Measurements from ENCODE around the gene MYBPC3.
A peak's percentile ranks its signal among the peaks of the same experiment; 100 is the strongest.
"Not testable (repeated sequence)": the region's sequence is repeated elsewhere in the genome, so short reads cannot be mapped to it uniquely, and the experiment has no call there.

The MYBPC3 gene

DNA sequence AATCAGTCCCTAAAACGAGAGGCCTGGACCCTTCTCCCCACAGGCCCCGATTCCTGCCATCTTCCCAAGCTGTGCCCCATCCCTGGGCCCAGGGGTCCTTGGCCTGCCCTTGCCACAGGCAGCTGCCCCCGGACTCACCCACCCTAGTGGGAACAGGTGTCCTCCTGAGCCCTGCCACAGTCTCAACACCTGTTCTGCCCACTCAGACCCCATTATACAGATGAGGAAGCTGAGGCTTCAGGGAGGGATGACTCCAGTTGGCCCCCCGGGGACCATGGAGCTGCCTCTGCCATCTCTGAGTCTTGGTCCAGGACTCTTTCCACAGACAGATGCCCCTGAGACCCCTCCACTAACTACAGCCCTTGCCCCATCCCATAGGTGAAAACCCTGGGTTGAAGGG, 15.9 kb downstream of the MYBPC3 start:
- DNase-seq, result no peak

DNA sequence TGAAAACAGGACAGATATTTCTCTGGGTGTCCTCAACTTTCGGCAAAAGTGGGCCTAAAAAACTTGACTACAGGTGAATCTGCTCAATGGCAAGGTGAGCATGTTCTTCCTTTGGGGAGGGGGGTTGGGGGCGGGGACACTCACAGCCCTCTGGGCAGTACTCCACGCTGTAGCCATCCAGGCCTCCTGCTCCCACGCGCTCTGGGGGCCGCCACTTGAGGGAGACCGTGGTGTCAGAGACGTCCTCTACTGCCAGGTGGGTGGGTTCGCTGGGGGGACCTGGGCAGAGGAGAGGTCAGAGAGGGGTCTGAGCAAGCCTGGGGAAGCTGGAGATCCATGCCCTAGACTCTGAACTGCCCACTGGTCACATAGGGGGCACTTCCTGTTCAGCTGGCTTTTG, 16.8 kb downstream of the MYBPC3 start:
- no peak for DNase-seq

DNA sequence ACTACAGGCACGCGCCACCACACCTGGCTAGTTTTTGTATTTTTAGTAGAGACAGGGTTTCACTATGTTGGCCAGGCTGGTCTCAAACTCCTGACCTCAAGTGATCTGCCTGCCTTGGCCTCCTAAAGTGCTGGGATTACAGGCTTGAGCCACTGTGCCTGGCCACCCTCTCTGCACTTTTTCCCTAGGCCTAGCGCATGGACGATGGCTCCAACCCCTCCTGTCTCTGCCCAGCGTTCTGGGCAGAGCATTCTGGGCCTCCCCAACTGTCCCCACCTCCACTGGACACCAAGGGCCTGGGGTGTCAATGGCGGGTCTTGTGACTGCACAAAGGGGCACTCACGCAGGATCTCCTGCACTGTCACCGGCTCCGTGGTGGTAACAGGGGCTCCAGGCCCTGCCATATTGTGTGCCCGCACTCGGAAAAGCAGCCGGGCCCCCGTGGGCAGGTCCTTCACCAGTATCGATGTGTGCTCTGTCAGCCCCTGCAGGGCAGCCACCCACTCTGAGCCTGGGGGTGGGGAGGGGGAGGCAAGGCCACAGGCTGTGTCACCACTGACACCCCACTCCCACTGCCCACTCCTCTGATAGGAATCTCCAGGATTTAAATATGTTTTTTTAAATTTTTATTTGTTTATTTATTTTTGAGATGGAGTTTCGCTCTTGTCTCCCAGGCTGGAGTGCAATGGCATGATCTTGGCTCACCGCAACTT, 17.6 kb downstream of the MYBPC3 start:
- not testable (repeated sequence) for DNase-seq

DNA sequence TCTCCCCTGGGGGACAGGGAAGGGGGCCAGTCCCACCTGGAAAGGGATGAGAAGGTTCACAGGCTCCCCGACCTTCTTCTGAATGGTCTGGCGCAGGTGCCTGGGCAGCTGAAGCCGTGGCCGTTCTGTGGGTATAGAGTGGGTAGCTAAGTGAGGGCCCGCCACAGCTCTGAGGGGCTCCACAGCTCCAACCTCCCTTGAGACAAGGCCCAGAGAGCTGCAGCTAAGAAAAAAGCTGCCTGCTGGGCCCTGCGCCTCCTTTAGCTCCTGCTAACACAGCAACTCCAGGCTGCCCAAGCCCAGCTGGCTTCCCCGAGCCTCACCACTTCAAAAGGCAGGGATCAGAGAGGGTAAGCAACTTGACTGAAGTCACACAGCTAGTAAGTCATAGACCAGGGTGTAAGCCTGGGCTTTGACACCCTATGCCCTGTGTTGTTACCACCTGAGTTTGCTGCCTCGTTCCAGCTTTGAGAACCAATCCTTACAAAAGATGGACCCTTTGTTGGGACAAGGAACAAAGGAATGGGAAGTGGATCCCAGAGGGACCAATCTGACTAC, 18.5 kb downstream of the MYBPC3 start:
- DNase-seq, result no peak

DNA sequence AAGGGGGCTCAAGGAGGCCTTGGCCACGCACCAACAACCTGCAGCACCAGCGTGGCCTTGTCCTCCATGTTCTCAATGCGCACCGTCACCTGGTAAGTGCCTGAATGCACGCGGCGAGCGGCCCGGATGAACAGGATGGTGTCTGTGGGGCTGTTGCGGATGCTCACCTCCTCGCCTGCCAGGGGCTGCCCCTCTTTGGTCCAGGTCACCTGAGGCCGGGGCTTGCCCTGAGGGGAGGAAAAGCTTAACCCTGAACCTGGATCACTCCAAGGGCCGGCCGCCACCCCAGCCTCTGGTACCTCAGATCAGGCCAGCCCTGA, 19.0 kb downstream of the MYBPC3 start:
- DNase-seq, result no peak

DNA sequence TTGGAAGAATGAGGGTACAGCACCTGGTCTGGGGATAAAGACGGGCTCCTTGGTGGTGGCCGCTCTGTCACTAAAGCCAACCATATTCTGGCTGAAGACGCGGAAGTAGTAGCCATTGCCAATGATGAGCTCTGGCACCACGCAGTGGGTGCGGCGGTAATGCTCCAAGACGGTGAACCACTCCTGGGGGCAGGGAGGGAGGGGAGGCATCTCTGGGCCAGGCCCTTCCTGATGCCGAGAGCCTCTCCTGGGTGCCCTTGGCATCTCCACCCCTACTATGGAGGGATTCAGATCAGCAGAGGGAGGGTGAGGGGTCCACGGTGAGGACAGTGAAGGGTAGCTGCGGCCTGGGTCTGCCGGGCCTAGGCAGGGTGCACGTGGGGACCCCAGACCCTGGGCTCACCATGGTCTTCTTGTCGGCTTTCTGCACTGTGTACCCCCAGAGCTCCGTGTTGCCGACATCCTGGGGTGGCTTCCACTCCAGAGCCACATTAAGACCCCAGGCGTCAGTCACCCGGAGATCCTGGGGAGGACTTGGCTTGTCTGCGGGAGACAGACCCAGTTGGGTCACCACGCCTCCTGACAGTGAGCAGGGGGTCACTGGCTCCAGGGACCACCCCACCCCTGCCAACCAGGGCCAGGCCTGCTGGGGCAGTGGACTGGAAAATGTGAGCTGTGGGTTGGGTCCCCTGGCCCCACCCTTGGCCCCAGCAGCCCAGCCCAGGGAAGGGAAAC, 19.5 kb downstream of the MYBPC3 start:
- DNase-seq, result no peak

DNA sequence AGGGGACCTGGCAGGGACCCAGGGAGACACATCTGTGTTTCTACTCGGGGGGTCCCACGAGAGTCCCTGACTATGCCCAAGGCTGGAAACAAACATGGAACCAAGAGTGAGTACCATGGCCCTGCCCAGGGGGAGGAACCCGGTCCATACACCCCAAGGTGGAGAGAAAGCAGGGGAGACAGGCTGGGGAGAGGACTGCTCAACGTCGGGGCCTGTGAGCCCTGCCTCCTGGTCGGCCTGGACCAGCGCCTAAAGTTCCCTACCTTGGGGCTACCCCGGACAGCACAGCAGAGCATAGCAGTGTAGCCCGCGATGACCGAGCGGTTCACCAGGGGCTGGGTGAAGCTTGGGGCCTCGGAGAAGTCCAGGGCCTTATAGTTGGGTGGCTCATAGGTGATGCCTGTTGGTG, 20.2 kb downstream of the MYBPC3 start:
- no peak for DNase-seq

DNA sequence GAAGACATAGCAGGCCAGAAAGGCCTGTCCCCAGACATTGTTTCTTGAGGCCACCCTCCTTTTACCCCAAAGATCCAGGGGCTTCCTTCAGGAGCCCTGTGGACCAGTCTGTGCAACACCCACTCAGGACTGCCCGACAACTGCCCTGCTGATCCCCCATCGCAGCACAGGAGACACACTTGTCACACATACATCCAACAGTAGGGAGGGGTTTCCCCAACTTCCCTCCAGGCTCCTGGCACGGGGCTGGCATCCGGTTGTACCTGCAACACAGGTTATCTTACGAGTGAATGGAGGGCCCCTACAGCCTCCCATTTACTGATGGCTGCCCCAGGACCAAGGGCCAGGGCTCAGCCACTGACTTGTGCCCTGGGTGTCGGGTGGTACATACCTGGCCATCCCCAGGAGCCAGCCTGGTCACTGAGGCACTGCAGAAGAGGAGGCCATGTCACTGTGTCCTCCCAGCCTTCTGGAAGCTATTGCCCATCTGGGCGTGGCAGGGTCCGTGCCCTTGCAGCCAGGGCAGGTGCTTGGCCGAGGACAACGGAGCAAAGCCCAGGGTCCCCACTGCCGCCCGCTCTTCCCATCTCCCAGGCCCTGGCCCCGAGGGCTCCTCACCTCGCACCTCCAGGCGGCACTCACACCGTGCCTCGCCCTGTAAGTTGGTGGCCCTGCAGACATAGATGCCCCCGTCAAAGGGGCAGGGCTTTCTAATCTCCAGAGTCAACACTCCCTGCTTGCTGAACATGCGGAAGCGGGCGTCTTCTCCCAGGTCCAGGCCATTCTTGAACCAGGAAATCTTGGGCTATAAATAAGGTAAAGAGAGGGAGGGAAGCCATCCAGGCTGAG, 20.8 kb downstream of the MYBPC3 start:
- DNase-seq, result no peak

DNA sequence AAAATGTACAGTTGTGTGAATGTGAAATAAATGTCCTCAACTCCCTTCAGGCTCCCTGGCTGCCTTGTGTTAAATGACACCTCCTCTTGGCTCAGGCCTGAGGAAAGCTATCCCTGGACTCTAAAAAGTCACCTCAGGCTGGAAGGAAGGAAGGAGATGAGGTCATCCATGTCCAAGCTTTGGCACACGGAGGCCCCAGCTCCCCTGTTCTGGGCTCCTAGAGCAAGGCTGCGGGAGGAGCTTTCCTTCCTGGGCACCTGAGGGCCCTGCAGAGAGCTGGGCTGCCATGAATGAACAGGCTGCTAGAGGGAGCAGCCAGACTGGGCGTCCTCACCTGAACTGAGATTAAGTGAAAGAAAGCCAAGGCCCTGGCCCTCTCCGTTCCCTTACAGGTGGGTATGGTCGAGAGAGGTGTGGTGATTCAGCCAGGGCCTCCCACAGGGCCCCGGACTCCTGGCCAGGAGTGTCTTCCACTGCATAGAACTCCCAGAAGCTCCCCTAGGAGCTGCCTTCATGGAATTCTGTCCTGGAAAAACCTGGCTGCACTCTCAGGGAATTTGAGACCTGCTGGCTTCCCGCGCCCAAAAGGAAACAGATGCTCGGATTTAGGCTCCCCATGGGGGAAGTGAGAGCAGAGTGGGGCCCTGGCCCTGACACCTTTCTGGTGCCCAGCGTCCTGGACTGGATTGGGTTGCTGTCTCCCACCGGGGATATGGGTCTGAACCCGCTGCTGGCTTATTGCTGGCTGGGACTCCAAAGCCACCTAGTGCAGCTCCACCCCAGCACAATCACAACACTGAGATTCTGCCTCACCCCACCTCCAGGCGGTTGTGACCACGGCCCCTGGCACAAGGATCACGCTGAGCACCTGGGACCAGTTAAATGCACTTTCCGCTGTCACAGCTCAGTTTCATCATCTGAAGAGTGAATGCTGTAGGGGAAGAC, 22.2 kb downstream of the MYBPC3 start:
- no peak for DNase-seq

DNA sequence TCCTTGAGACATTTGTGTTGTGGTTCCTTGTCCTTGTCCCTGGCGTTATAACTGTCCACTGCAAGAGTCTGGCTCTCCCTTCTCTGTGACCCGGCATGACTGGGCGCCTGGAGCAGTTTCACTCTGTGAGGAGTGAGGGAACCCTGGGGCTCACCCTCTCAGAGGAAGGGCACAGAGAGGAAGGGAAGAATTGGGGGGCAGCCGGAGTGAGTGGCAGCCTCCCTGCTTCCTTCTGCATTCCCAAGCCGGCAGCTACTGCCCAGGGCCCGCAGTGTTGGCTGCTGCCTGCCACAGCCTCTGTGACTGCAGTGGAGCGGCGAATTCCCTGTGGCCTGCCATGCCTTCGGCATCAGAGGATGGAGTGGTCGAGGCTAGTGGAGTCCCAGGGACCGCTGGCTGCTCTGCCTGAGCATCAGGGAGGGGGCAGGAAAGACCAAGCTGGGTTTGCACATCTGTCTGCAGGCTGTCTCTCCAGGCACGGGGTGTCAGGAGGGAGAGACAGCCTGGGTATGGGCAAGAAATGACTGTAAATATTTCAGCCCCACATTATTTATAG, 23.0 kb downstream of the MYBPC3 start:
- DNase-seq, result no peak

DNA sequence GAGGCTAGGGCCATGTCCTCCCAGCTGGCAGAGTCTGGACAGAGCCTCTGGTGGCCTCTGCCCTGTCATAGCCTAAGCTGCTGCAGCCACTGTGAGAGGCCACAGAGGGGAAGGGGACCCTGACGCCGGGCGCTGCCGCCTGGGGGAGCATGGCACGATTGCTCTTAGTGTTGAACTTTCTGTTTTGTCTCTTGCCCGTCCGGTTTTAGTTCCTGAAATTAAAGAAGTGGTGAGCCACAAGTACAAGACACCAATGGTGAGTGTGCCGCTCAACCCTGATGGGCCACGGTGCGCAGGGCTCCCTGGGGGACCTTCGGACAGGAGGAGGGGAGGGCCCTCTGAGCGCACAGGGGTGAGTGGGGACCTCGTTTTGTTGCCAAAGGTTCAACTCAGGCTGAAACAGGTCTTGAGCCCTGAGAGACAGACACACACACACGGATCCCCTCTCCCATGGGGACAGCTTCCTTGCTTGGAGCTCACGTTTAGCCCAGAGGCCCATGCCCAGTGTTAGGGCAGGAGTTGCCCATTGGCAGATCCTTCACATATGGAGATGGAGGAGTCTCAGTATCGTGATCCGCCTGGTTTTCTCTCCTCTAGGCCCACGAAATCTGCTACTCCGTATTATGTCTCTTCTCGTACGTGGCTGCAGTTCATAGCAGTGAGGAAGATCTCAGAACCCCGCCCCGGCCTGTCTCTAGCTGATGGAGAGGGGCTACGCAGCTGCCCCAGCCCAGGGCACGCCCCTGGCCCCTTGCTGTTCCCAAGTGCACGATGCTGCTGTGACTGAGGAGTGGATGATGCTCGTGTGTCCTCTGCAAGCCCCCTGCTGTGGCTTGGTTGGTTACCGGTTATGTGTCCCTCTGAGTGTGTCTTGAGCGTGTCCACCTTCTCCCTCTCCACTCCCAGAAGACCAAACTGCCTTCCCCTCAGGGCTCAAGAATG, 23.8 kb downstream of the MYBPC3 start:
- DNase-seq, result peak in 1 of 2 donors; percentile 15

DNA sequence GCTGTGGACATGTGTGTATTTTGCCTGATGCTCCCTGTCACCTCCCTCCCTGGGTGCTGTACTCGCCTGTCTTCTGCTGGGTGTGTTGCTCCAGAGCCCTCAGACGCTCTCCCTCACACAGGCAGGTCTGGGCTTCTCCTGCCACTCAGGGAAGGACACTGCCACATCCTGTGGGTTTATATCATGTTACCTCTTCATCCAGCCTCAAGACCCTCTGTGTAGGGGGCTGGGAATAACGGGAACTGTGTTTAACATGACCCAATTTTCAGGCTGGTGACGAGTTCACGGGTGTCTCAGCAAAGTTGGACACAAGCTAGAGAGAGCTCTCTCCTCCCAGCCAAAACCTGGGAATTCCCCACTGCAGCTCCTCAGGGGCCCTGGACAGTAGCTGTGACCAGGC, 24.6 kb downstream of the MYBPC3 start:
- no peak for DNase-seq

DNA sequence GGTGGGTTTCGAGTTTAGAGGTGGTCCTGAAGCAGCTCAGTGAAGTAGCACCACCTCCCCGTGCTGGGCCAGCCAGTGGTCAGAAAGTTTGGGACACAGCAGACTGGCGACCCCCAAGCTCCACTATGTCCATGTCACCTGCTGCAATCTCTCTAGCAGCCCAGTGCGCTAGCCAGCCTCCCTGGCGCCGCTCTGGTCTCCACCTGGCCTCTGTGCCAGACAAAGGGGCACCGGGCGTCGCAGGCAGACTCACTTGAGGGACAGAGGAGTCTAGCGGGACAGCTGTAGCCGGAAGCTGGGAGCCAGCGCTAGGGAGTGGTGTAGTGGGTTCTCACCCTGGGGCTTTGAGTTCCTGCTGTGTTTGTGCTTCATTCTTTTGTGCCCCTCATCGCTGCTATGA, 25.5 kb downstream of the MYBPC3 start:
- DNase-seq, result no peak

DNA sequence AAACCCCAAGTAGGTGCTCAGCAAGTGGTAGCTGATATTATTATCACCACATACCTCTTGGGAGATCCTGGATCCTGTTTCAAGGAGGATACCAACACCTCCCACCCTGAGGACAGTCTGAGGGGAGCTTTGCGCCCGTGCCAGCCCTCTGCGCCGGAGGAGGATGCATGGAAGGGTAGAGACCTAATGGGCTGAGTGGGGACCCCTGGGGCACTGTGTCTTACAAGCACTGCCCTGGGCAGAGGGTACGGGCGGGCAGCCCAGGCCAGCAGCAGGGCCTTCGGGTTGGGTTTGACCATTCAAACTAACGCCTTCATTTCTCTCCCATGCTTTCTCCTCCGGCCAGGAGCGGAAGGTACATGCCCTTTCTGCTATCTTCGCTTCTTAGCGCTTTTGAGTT, 26.3 kb downstream of the MYBPC3 start:
- no peak for DNase-seq

DNA sequence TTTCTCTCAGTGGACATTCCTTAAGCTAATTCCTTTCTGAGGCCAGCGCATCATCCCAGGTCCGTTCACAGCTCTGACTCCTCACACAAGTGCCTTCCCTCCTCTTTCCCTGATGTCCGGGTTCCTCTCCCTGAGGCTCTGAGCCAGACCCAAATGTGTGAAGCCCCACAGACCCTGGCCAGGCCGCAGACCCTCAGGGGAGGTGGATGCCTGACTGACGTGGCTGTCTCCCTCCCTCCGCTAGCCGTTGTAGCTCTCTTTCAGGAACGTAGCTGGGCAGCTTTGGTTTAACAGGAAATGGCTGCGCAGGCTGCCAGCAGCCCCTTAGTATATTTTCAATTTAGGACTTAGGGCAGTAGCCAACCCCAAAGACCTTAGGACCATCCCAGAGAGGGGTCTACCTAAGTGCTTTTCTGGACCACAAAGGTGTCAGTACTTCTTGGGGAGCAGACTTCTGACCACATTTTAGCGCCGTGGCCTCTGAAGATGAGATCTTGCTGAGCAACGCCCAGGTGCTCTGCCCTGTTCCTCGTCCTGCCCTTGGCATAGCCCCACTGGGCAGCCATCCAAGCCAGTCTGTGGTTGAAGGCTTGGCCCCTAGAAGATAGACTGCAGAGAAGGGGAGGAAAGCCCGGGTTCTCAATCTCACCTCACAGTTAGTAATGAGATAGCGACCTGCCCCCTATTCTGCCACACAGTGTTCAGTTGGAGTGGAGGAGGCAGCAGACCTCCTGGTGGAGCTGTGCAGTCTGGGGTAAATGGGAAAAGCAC, 27.0 kb downstream of the MYBPC3 start:
- no peak for DNase-seq

DNA sequence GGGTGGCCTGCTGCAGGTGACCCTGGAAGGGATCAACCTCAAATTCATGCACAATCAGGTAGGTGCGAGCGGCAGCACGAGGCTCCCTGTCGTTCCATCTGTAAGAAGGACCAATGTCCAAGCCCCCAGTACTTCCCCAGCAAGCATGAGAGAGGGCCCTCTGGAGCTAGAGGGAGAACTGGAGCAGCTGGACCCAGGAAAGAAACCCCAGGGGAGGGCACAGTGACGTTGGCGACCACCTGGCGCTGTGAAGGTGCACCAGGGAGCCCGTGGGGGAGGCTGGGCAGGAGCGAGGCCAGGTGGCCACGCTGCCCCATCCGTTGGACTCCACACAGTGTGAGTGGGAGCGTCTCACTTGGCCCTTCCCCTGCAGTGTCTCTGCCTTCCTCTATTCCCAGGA, 28.0 kb downstream of the MYBPC3 start:
- DNase-seq, result no peak

DNA sequence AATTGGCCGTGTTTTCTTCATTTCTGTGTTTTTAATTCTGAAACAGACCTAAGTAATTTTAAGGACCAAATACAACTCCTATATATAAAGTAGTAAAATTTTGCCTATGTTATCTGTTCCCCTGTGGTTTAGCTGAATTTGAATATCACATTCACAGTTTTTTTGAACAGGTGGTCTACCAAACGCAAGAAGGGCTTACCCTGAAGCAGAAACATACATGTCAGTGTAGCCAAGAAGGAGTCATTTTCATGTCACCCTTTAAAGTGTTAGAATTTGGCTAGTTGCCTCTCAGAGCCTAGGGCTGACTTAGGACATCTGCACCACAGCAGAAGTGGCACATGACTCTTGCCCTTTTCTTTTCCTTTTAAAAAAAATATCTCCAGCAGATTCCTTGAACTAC, 34.3 kb downstream of the MYBPC3 start:
- no peak for DNase-seq

DNA sequence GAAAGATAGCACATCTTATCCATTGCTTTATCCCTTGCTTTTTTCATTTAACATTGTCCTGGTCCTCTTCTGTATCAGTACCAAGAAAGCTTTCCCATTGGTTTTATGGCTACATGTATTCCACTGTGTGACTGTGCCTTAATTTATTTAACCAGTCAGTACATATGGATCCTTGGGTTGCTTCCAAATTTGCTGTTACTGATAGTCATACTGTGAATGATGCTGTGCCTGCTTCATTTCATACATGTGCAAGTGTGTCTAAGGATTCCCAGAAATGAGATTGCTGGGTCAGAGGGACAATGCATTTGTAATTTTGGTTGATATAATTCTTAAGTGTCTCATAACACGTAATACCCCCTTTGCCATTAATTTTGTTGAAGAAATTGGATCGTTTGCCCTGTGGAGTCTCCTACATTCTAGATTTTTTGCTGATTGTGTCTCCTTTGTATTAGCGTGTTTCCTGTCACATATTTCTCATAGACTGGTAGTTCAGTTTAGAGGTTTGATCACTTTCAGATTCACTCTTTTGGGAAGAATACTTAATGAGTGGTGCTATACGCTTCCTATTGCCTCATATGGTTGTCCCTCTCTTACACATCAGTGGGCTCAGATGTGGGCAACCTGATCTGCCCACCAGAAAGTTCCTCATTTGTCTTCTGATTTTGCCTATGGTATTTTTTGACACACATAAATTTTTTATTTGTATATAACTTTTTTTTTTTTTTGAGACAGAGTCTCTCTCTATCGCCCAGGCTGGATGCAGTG, 35.3 kb downstream of the MYBPC3 start:
- DNase-seq, result peak; percentile 5 to 24

DNA sequence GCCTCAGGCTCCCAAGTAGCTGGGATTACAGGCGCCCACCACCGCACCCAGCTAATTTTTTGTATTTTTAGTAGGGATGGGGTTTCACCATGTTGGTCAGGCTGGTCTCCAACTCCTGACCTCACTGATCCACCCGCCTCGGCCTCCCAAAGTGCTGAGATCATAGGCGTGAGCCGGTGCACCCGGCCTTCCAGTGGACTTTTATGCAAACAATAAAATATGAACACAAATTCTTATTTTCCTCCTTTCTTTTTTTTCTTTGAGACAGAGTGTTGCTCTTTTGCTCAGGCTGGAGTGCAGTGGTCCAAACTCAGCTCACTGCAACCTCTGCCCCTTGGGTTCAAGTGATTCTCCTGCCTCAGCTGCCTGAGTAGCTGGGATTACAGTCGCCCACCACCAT, 36.0 kb downstream of the MYBPC3 start:
- not testable (repeated sequence) for DNase-seq
